ENCODE measurements around the gene PIK3R1.

Gene PIK3R1

DNA sequence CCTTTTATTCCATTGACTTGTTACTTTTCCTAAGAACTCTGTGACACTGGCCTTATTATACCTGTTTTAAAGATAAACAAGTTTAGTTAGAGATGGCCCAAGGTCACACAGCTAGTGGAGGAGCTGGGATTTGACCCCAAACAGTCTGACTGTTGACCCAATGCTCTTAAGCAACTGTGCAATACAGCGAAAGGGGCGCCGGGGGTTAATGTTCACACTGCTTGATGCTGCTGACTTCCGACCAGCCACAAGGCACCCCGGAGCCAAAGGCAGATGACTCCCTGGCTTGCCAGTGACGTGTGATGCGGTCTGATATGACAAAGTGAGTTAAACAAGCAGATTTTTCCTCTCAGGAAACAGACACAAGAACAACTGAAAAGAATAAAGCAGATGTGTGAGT, 23.9 kb downstream of the PIK3R1 start:
- DNase-seq (ENCODE audit: low read depth, low spot score), result peak; percentile 84
- no peak overlapping the region for H3K4me3 ChIP-seq (ENCODE audit: low read depth, low read length)
- in situ Hi-C loops (cut with HindIII; ENCODE audit: low sequenced_read_pairs), result no loop called here
- TF ChIP-seq, protein P1, sequence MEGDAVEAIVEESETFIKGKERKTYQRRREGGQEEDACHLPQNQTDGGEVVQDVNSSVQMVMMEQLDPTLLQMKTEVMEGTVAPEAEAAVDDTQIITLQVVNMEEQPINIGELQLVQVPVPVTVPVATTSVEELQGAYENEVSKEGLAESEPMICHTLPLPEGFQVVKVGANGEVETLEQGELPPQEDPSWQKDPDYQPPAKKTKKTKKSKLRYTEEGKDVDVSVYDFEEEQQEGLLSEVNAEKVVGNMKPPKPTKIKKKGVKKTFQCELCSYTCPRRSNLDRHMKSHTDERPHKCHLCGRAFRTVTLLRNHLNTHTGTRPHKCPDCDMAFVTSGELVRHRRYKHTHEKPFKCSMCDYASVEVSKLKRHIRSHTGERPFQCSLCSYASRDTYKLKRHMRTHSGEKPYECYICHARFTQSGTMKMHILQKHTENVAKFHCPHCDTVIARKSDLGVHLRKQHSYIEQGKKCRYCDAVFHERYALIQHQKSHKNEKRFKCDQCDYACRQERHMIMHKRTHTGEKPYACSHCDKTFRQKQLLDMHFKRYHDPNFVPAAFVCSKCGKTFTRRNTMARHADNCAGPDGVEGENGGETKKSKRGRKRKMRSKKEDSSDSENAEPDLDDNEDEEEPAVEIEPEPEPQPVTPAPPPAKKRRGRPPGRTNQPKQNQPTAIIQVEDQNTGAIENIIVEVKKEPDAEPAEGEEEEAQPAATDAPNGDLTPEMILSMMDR (IDR thresholded peaks at IDR 0.05; ENCODE audit: low read depth, low read length), result no peak

DNA sequence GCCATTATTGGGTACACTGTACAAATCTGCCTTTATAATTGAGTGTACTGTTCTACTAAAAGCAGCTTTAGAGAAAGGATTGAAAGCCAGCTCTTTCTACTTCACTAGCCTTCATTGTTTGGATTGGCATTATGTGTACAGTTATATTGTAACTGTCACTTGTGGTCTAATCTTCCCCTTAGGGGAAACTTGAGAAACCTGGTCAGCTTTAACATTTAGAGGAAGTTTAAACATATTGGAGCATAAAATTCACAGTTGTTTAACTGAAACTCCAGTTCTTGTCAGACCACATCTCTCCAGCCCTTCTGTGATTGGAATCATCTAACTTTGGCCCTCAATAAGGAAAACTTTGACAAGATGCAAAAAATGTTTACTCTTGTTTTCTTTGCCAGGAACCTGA, 24.6 kb downstream of the PIK3R1 start:
- peak; percentile 42 for DNase-seq (ENCODE audit: low read depth, low spot score)
- in situ Hi-C loops (cut with HindIII; ENCODE audit: low sequenced_read_pairs), result no loop called here
- TF ChIP-seq, protein P1 (IDR thresholded peaks at IDR 0.05; ENCODE audit: low read depth, low read length), result no peak
- H3K4me3 ChIP-seq (ENCODE audit: low read depth, low read length), result no peak overlapping the region

DNA sequence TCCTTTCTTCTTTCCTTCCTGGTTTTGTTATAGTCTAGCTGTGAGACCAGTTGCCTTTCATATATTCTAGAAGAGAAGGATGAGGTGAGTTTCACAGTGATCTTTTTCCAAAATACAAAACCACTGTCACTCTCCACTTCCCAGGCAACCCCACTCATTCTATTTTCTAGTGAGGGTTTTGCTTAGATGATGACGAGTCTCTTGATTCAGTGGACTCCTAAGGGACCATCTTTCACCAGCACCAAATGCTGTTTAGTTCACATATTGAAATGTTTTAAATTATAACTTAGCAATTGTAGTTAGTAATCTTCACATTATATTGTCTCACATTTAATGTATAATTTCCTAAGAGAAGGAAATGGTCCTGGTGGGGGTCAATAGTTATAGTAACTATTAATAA, 25.2 kb downstream of the PIK3R1 start:
- TF ChIP-seq, protein P1 (IDR thresholded peaks at IDR 0.05; ENCODE audit: low read depth, low read length), result no peak
- in situ Hi-C loops (cut with HindIII; ENCODE audit: low sequenced_read_pairs), result no loop called here
- H3K4me3 ChIP-seq (ENCODE audit: low read depth, low read length), result no peak overlapping the region
- DNase-seq (ENCODE audit: low read depth, low spot score), result no peak

DNA sequence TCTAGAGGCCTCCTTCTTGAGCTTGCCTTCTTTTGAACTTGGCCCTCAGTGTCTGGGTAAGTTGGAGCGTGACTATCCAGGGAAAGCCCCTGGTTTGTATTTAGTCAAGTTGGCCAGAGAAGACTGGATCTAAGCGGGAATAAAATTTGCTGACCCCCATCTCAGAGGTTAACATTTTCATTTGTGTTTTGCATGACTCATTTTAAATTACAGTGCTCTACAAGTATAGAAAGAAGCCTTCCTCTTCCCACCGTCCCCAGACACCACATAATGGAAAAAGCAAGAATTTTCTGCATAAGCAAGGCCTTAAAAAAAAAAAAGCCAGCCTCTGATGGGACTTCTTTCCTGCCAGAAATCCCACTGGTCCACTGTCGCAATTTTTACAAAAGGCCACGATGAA, 27.2 kb downstream of the PIK3R1 start:
- H3K4me3 ChIP-seq (ENCODE audit: low read depth, low read length), result no peak overlapping the region
- peak; percentile 82 for DNase-seq (ENCODE audit: low read depth, low spot score)
- in situ Hi-C loops (cut with HindIII; ENCODE audit: low sequenced_read_pairs), result no loop called here
- TF ChIP-seq, protein P1 (IDR thresholded peaks at IDR 0.05; ENCODE audit: low read depth, low read length), result no peak

DNA sequence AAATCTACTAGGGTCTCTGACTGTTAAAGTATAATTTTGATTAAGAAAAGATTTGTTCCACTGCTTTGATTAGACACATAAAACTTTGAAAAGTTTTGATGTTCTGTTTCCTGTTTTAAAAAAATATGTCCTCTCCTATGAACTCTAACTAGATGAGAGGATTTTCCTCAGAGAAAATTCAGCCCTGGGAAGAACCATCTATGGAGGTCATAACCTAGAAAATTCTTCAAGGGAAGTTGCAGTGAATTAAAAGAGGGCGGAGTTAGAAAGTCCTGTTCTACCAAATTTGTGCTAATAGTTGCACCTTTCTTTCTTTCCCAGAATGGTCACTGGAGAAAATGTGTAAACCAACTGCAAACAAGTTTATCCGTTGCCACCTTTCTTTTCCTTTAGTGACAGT, 27.7 kb downstream of the PIK3R1 start:
- no peak overlapping the region for H3K4me3 ChIP-seq (ENCODE audit: low read depth, low read length)
- in situ Hi-C loops (cut with HindIII; ENCODE audit: low sequenced_read_pairs), result no loop called here
- no peak for DNase-seq (ENCODE audit: low read depth, low spot score)
- TF ChIP-seq, protein P1 (IDR thresholded peaks at IDR 0.05; ENCODE audit: low read depth, low read length), result no peak

DNA sequence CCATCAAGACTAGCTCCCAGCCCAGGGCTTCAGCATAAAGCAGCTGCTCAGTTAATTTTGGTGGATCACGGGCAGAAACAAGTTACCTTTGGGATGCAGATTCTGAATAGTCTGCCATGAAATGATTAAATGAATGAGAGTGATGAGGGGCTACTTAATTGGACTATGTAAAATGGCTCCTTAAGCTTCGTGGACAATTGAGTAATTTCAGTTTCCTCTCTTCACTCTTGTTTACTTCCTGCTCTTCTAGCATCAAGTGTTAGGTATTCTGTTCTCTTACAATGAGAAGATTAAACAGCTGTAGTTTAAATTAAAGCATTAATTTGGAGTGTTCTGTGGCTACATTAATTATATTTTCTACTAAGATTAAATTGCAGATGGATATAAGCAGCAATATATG, 28.1 kb downstream of the PIK3R1 start:
- TF ChIP-seq, protein P1 (IDR thresholded peaks at IDR 0.05; ENCODE audit: low read depth, low read length), result no peak
- no peak overlapping the region for H3K4me3 ChIP-seq (ENCODE audit: low read depth, low read length)
- no peak for DNase-seq (ENCODE audit: low read depth, low spot score)
- in situ Hi-C loops (cut with HindIII; ENCODE audit: low sequenced_read_pairs), result no loop called here

DNA sequence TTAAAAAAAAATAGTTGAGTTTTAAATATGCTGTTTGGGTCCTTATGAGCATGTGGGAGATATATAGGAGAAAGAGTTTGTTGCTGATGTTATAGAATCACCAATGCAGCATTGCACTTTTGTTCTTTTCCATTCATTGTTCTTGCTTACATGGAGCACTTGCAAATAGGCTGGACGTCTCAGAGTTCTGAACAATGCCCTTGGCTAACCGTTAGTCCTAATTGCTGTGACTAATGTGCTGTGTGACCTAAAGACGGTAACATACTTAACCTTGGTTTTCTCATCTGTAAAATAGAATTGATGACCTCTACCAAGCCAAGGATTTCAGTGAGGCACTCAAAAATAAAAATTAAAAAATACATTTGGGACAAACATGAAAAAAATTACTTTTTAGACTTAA, 29.8 kb downstream of the PIK3R1 start:
- H3K4me3 ChIP-seq (ENCODE audit: low read depth, low read length), result no peak overlapping the region
- DNase-seq (ENCODE audit: low read depth, low spot score), result peak; percentile 73
- TF ChIP-seq, protein P1 (IDR thresholded peaks at IDR 0.05; ENCODE audit: low read depth, low read length), result no peak
- in situ Hi-C loops (cut with HindIII; ENCODE audit: low sequenced_read_pairs), result no loop called here
